HG03159 (cell line): ENCODE results near the gene BCAT1.
"Not testable (repeated sequence)": the region's sequence is repeated elsewhere in the genome, so short reads cannot be mapped to it uniquely, and the experiment has no call there.

Source experiments
- ATAC-seq: cut with Tn5 transposase; IDR thresholded peaks from one replicate; pipeline ENCODE4 v1.9.1; 2021; ENCODE audit warnings: mild to moderate bottlenecking, moderate library complexity; ENCODE audit not compliant: unreplicated experiment

The BCAT1 gene

DNA sequence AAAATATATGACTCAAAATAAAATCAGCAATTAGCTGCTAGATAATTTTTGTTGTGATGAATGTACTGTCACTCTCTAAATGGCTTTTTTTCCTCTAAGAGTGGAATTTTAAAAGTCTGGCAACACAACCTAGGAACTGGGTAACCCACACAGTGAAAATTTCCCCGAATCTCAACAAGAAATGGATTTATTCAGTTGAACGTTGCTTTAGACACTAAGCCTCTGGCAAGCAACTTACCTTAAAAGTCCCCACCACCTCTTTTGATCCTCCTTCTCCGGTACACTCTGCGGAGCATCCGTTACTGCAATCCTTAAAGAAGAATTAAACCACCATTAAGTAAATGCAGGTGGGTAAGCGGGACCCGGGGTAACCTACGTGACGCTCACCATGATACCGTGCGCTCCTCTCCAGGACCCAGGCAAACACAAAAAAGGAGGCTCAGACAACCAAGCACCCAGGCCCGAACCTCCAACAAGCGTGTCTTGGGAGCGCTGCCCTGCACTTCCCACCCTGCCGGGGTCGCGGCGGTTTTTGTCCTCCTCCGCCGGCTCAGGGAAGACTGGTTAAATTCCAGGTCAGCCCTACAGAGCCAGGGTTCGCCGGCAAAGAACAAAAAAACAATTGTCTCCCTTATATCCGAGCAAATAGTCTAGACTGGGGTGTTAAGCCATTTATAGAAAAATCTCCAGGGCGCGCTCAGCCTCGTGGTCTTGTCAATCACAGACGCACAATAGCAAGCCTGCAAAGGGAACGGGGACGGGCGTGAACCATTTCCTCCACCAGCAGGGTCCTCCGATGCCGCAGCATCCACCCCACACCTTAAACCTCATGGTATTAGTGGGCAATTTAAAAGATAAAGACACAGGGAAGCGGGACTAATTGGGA lies 47.1 kb downstream of the BCAT1 start:
- no peak for ATAC-seq

DNA sequence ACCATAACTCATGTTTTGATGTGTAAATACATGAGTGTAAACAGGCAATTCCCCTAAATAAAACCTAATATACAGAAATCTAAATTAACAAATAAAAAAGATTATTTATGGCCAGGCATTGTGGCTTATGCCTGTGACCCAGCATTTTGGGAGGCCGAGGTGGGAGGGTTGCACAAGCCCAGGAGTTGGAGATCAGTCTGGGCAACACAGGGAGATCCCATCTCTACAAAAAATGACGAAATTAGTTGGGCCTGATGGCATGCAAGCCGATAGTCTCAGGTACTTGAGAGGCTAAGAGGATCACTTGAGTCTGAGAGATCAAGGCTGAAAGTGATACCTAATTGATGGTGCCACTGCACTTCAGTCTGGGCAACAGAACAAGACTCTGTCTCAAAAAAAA lies 48.7 kb downstream of the BCAT1 start:
- ATAC-seq, result no peak

DNA sequence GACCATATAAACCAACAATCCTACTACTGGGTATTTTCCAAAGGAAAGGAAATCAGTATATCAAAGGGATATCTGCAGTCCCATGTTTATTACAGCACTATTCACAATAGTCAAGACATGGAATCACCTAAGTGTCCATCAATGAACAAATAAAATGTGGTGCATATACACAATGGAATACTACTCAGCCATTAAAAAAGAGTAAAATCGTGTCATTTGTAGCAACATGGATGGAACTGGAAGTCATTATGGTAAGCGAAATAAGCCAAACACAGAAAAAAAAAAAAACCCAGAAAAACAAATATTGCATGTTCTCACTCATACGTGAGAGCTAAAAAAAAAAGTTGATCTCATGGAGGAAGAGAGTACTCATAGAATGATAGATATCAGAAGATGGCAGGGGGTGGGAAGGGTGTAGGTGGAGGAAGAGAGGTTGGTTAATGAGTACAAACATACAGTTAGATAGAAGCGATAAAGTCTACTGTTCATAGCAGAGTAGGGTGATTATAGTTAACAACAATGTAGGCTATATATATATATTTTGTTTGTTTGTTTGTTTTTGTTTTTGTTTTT lies 49.3 kb downstream of the BCAT1 start:
- no peak for ATAC-seq

DNA sequence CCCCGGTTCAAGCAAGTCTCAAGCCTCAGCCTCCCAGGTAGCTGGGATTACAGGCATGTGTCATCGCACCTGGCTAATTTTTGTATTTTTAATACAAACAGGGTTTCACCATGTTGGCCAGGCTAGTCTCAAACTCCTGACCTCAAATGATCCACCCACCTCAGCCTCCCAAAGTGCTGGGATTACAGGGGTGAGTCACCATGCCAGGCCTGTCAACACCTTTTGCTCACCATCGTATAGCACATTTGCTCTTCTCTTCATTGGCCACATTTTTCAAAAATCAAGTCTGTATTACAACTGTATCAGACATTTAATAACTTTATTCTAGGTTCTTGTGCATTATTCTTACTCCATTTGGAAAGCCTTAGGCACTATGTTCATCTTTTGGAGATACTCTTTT lies 50.3 kb downstream of the BCAT1 start:
- ATAC-seq, result no peak

DNA sequence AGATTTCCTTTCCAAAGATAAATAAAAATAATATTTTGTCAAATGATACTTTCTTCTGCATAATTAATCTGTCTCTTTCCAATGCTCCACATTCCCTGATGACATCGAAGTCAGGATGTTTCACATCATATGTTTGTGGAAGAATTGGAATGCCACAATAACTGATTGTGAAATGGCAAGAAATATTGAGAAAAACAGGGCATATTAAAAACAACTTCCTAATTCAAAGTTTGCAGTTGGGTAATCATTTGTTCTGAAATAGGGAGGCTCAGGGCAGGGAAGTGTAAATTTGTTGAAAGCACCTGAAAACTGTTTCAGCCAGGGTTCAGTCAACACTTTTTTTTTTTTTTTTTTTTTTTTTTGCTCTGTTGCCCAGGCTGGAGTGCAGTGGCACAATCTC lies 50.7 kb downstream of the BCAT1 start:
- no peak for ATAC-seq

DNA sequence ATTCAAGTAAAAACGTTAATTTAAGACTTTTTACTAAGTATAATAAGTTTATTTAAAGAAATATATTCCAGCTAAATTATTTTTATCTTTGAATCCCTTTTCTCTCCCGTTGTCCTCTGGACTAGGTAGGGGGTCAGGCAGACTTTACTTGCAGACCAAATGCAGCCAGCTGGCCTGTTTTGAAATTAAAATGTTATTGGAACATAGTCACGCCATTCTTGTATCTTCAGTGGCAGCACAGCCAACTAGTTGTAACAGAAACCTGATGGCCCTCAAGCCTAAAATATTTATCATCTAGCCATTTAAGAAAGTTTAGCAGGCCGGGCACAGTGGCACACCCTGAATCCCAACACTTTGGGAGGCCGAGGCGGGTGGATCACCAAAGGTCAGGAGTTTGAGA lies 52.7 kb downstream of the BCAT1 start:
- no peak for ATAC-seq

DNA sequence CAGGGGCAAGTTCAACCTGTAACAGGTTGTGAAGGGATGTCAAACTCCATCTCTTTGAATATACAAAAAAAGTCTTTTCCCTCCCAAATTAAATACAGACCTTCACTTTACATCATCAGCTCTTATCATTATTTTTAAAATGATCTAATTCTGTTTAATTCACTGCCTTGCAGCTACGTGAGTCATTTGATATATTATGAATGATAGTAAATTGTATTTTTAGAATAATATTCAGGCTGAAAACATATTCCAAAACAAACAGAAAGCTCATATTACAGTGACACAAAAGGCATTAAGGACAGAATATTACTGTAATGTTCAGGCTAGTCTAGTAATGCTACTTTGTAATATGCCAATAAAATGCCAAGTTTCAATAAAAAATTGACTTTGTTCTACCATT lies 53.3 kb downstream of the BCAT1 start:
- no peak for ATAC-seq

DNA sequence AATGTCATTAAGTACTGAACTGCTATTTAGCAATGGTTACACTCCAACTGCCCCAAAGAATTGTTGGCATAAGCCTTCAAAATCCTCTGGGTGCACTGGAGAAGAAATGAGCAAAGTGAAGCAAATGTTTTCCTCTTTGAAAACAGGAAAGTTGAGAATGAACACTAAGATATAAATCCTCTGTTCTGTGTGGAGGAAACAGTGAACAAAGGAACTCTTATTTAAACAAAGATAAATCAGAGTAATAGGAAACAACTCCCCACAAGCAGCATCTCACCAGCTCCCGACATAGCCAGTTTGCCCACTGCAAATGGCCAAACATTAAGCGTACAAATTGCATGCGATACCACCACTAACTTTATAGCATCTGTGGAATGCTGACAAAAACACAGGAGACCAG lies 54.0 kb downstream of the BCAT1 start:
- no peak for ATAC-seq

DNA sequence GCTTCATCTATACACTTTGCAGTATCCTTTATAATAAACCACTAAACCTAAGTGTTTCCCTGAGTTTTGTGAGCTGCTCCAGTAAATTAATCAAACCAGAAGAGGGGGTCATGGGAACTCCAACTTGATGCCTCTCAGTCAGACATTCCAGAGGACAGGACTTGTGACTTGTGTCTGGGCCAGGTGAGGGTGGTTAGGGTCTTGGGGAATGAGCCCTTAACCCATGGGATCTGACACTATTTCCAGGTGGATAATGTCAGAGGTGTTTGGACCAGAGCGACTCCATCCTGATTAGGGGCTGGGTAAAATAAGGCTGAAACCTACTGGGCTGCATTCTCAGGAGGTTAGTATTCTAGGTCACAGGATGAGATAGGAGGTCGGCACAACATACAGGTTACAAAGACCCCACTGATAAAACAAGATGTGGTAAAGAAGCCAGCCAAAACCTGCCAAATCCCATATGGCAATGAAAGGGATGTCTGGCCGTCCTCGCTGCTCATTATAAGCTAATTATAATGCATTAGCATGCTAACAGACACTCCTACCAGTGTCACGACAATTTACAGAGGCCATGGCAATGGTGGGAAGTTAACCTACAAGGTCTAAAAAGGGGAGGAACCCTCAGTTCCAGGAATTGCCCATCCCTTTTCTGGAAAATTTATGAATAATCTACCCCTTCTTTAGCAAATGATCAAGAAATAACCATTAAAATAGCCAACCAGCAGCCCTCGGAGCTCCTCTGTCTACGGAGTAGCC lies 58.7 kb downstream of the BCAT1 start:
- ATAC-seq, result no peak

DNA sequence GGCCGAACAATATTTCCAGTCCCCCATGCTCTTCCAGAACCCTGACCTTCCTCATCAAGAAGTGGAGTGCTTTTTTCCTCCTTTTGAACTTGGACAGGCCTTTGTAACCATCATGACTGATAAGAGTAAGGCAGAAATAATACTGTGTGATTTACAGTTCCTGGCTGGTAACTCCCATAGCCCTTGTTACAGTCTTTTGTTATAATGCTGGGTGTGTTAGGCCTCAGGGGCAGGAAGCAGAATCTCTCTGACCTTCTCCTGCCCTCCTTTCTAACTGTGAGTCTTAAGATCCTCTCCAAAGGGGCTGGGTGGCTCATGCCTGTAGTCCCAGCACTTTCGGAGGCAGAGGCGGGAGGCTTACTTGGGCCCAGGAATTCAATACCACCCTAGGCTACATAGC lies 59.5 kb downstream of the BCAT1 start:
- ATAC-seq, result no peak

DNA sequence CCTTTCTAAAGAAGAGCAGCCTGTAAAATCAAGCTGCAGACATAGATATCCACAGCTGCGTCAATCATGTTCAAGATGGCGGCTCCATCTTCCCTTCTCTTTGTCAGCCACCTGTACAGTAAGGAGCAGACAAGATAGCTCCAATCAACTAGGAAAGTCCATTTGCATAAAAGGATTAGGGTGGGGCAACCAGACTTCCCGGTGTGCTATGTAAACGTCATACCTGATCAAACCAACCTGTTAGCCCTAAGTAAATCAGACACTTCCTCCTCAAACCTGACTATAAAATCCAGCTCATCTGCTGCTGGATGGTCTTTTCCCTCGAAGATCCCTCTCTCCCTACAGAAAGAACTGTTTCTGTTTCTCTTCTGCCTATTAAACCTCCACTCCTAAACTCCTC lies 60.1 kb downstream of the BCAT1 start:
- no peak for ATAC-seq

DNA sequence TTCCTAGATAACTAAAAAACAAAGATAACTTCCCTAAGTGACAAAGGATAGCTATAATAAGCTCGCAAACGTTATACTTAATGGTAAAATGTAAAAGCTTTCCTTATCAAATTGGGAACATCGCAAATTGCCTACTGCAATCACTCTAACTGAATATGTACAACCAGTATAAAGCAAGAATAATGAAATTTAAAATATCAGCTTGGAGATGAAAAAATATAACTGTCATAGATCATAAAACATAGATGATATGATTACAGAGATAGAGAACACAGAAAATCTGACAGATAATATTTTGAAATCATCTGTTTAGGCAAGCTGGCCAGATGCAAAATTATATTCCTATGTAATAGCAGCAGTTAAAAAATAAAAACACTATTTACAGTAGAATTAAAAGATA lies 64.0 kb downstream of the BCAT1 start:
- ATAC-seq, result no peak

DNA sequence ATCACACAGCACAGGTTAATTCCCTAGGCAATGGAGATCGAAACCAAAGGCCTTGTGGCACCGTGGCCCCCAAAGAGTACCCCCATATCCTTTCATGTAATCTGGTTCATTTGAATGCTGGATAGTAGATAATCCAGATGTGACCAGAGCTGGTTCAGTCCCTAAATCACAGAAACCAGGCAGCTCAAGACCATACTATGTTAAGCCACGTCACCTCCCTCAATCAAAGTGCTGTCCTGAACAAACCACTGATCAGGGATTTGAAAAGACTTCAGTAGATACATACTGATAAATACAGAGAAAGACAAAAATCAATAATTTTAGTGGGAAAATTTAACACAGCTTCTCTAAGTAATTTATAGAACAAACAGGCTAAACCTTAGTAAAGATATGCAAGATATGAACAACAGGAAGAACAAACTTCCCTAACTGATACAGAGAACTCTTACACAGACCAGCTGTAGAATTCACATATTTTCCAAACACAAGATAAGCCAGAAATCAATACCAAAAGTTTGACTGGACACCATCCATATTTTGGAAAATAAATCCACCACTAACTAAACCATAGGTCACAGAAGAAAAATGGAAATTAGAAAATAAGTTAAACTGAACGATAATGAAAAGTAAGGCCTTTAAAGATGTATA lies 67.1 kb downstream of the BCAT1 start:
- no peak for ATAC-seq

DNA sequence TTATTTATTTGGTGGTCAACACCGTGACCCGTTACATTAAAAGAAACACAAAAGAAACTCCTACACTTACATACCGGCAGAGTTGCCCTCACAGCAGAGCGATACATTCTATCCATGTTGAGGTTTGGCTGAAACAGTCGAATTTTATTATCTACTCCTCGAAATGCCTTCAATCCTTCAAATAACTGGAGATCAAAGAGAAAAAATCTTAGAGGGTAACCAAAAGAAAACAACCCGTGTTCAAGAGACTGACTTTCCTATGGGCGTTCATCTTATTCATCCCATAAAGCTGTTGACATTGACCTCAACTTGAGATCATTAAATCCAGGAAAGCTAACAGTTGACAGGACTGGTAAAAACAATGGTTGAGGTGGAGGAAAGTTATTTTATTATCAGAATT lies 67.7 kb downstream of the BCAT1 start:
- ATAC-seq, result no peak

DNA sequence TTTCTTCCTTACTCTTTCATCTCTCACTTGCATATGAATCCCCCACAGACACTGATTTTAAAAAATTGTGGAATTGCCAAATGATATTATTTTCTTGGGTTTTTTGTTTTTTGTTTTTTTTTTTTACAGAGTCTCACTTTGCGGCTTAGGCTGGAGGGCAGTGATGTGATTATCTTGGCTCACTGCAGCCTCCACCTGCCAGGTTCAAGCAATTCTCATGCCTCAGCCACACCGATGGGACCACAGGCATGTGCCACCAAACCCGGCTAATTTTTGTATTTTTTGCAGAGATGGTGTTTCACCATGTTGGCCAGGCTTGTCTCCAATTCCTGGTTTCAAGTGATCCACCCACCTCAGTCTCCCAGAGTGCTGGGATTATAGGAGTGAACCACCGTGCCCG lies 68.2 kb downstream of the BCAT1 start:
- ATAC-seq, result no peak

DNA sequence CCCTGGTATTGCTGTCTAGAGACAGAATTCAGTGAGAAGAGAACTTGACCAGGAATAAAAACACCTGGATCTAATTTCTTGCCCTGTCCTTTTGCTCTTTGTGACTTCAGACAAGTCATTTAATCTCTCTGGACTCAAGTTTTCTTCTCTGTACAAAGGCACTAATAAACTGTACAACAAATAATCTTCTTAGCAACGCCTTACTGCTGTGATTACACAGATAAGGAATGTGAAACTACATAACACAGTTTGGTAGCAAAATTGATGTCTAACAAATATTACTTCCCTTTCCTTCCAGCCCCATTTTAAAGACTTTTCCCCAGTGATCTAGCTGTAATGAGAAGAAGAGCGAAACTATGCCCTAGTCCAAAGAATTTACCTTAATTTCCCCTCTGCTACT lies 69.3 kb downstream of the BCAT1 start:
- no peak for ATAC-seq

DNA sequence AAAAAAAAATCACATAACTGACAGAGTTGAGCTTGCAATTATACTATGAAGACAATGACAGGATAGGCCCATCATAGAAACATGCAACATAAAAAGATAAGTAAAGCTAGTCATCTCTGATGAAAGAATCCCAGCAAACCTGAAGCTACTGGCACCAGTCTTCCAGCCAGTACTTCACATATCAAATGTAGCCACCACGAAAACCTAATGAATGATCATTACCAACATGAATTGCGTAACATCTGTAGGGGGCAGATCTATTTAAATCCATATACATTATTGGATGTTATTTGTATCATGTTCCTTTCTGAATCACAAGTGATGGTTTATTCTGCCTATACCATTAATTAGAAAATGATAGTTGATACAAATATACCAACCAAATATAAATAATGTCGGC lies 73.9 kb downstream of the BCAT1 start:
- ATAC-seq, result no peak

DNA sequence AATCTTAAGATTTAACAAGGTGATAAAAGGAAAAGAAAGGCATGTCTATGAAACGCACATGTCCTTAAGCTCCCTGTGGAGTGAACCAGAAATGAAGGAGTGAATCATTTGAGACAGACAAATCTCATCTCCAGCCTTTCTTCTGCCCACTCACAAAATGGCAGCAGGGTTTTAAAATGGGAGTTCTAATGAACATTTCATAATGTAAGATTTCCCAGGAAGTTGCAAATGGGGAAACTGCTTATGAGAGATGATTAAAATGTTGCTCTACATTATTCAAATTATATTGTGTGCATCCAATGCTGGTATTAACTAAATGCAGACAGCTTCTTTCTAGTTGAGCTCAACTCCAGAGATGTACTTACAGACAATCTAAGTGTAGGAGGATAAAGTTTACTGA lies 76.7 kb downstream of the BCAT1 start:
- ATAC-seq, result no peak

DNA sequence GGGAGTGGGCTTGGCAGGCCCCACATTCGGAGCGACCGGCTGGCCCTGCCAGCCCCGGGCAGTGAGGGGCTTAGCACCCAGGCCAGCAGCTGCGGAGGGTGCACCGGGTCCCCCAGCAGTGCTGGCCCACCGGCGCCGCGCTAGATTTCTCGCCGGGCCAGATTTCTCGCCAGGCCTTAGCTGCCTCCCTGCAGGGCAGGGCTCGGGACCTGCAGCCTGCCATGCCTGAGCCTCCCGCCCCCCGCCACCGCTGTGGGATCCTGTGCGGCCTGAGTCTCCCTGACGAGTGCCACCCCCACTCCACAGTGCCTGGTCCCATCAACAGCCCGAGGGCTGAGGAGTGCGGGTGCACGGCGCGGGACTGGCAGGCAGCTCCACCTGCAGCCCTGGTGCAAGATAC lies 82.8 kb downstream of the BCAT1 start:
- ATAC-seq, result not testable (repeated sequence)

DNA sequence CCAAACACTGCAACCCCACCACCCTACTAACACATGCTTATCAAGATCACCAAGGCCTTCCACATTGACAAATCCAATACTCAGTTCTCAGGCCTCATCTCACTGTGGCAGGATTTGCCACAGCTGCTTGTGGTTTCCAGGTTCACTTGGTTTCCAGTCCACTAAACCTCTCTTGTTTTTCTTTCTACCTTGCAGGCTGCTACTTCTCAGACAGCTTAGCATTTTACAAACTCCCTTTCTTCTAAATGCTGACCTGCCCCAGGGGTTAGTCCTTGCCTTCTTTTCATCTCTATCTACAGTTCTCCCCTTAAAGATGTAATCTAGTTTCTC lies 84.1 kb downstream of the BCAT1 start:
- ATAC-seq, result no peak

DNA sequence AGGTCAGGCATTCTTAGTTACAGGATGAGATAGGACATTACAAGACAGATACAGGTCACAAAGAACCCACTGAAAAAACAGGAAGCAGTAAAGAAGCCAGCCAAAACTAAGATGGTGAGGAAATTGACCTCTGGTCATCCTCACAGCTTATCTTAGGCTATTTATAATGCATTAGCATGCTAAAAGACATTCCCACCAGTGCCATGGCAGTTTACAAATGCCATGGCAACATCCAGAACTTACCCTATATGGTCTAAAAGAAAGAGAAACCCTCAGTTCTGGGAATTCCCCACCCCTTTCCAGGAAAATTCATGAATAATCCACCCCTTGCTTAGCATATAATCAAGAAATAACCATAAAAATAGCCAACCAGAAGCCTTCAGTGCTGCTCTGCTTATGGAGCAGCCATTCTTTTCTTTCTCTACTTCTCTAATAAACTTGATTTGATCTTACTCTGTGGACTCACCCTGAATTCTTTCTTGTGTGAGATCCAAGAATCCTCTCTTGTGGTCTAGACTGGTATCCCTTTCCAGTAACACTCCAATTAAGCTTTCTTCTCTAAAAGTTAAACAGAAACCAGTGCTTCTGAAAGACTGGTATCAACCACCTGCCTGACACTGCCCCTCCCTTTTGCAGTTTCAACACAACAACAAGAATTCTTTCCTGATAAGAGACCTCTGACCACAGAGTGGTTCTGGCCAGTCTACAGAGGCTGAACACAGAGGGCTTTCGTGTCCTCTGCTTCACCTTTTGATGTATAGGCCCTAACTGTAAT lies 86.9 kb downstream of the BCAT1 start:
- ATAC-seq, result no peak
